GM21576 (cell line): ENCODE data around the gene GPT2.

Source experiments
- ATAC-seq: cut with Tn5 transposase; IDR thresholded peaks from one replicate; pipeline ENCODE4 v1.9.1; 2021; ENCODE audit warnings: mild to moderate bottlenecking, moderate library complexity; ENCODE audit not compliant: unreplicated experiment

The GPT2 gene

DNA sequence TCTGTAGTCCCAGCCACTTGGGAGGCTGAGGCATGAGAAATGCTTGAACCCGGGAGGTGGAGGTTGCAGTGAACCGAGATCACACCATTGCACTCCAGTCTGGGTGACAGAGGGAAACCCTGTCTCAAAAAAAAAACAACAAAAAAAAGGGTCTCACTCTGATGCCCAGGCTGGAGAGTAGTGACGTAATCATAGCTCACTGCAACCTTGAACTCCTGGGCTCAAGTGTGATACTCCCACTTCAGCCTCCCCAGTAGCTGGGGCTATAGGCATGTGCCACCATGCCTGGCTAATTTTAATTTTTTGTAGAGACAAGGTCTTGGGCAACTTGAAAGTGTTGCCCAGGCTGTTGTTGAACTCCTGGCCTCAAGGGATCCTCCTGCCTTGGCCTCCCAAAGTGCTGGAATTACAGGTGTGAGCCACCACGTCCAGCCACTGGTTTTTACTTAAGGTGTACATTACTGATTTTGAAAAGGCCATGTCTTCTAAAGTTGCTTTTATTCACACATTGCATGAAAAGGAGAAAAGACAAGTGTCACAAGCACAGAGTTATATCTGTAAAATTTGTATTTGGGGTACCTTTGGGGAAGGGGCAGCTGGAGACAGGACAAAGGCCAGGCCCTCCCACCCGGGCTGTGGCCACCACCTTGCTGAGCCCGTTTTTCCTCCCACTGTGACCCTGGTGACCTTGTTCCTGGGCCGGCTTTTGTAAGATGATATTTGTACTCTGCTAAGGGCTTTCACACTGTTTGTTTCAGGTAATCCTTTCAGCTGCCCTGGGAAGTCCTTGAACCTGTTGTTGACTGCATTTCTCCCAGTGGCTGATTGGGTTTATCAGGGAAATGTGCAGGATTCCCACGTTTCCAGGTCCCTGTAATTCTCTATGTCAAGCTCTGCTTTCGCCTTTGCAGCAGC lies 11.5 kb downstream of the GPT2 start:
- no peak for ATAC-seq

DNA sequence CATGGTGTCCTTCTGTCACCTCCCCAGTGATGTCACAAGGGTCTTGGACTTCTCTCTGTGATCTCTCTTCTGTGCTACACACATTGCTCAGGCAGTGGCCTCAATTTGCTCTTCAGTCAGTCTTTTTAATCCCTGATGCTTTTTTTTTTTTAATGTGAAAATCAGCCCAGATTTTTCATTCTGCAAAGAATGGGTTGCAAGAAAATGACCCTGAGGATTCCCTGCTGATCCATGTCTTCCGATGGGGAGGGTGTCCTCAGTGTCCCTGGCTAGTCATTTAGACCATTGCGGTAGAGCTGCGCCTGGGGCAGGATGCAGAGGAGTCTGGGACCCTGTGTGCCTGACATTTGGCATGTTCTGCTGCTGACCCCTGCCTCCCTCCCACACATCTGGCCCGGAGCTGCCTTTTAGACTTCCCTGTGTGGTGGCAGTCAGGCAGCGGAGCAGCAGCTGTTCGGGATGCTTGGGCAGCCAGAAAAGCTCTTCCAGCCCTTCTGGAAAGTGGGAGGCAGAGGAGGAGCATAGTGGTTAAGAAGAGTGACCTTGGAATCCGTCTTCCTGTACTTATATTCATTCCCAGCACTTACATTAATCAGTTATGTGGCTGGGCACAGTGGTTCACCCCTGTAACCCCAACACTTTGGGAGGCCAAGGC lies 12.3 kb downstream of the GPT2 start:
- no peak for ATAC-seq

DNA sequence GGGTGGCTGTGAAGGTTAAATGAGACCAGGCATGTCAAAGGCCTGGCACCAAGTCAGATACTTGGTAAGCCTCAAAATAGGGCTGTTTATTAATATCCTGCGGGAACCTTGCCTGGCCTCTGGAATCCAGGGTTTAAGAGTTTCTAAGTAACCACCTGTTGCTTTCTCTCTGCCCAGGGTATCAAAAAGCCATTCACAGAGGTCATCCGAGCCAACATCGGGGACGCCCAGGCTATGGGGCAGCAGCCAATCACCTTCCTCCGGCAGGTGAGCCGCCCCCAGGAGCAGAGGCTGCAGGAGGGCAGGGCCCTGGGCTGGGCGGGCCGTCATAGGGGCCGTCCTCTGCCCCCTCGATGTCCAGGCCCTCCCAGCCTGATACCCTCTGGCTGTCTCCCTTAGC lies 13.3 kb downstream of the GPT2 start:
- ATAC-seq, result no peak

DNA sequence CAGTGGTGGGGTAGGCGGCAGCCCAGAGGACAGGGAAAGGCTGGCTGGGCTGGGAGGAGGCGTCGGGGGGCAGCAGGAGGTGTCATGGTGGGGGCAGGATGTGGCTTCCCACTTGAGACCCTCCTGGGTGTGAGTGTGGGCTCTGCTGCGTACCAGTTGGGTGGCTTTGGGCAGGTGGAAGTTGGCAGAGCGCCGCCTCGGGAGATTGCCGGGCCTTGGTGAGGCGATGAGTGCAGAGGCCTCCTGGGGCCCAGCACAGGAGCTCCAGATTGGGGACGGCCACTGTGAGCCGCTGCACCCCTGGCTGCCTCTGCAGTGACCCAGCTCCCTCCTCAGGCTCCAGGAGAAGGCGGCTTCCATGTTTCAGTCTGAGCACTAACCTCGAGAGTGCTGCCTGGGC lies 13.8 kb downstream of the GPT2 start:
- ATAC-seq, result no peak

DNA sequence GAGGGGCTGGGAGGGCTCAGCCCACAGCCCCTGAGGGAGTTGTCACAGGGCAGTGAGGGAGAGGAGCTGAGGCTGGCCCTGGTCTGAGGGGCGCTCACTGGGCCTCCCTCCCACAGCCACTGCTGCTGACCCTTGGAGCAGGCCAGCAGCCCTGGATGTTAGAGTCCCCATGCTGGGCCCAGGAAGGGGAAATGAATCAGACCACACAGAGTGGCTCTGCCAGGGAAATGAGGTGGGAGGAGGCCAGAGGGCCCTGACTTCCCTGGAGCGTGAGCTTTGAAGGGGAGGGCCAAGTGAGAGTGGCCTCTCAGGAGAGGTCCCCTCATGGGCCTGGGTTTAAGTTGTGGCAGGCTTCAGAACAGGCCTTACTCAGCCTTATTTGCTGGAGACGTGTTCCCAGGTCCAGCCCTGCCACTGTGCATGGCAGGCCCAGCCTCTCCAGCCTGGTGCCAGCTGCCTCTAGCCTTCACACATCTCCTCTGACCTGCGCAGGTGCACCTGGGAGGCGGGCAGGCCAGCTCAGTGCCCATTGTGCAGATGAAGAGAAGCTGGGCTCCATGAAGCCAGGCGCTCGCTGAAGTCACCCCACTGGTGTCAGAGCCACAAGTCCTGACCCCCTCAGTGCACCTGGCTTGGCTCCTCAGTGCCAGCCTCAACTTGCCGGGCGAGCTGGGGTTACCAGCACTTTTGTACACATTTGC lies 15.4 kb downstream of the GPT2 start:
- ATAC-seq, result no peak

DNA sequence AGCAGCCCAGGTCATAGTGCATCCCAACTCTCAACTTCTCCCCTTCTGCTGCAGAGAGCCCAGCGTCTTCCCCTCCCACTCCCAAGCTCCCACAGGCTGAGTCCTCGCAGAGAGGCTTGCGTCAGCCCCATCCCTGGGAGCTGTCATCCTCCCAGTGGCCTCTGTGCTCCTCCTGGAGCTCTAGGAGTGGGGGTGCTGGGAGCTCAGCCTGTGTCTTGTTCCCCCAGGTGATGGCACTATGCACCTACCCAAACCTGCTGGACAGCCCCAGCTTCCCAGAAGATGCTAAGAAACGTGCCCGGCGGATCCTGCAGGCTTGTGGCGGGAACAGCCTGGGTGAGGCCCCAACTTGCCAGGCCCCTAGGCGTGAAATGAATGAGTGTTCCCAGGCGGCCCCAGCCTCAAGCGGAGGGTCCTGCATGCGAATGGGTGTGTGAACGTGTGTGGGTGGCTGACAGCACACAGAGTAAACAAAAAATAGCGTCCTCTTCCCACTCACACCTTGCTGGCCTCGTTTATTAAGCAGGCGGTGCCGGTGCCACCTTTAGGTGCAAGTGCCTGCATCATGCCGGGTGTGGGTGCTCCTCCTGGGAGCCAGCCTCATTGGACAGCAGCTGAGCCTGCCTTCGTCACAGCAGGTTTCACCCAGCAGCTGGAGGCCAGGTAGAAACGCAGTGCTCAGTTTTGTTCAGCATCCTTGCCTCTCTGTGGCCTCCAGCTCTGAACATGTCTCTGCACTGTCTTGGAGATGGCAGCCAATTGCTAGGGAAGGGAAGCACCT lies 16.5 kb downstream of the GPT2 start:
- ATAC-seq, result no peak

DNA sequence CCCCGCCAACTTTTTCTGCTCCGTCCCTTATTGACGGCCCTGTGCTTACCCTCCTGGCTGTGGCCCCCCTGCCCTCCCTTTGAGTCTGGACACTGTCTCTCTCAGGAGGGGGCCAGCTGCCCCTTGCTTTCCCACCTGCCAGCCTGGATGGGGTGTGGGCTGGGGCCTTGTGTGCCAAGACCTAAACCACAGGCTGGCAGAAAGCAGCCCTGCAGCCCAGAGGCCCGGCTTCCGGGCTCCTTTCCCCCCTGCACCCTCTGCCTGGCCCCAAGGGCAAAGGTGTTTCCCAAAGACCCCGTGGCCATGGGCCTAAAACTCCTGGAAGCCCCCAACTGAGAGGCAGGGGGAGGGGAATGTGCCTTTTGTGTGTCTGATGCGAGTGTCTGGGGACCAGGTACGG lies 17.5 kb downstream of the GPT2 start:
- ATAC-seq, result no peak

DNA sequence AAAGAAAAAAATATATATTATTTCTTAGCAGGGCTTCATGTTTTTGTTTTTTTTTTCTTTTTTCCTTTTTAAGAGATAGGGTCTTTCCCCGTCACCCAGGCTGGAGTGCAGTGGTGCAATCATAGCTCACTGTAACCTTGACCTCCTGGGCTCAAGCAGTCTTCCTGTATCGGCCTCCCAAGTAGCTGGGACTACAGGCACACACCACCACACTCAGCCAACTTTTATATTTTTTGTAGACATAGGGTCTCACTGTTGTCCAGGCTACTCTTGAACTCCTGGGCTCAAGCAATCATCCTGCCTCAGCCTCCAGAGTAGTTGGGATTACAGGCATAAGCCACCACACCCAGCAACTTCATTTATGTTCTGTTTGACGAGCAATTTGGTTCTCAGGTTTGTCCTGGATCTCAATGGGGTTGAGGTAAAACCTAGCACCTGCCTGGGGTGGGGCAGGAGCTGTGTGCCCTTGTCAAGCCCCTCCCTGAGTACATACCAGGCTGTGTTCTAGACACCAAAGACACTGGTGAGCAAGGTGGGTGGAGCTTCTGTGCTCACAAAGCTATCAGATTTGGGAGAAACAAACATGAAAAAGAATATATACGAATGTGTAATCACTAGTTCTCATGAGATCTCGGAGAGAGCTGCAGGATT lies 19.2 kb downstream of the GPT2 start:
- no peak for ATAC-seq

DNA sequence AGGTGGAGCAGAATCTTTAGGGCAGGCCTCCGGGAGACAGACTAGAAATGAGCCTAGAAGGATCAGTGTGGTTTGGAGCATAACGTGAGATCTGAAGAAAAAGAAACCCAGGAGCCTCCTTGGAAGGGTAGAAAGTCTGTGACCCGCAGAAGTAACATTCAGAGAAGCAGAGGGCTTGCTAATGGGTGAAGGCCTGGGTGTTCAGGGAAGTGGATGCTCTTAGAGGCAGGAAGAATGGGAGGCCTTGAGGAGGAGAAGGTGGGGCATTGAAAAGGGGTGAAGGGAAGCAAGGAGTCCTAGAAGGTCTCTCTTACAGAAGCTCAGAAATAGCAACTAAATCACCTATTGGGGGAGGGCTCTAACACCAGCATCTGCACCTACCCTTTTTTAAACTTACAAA lies 20.3 kb downstream of the GPT2 start:
- ATAC-seq, result no peak

DNA sequence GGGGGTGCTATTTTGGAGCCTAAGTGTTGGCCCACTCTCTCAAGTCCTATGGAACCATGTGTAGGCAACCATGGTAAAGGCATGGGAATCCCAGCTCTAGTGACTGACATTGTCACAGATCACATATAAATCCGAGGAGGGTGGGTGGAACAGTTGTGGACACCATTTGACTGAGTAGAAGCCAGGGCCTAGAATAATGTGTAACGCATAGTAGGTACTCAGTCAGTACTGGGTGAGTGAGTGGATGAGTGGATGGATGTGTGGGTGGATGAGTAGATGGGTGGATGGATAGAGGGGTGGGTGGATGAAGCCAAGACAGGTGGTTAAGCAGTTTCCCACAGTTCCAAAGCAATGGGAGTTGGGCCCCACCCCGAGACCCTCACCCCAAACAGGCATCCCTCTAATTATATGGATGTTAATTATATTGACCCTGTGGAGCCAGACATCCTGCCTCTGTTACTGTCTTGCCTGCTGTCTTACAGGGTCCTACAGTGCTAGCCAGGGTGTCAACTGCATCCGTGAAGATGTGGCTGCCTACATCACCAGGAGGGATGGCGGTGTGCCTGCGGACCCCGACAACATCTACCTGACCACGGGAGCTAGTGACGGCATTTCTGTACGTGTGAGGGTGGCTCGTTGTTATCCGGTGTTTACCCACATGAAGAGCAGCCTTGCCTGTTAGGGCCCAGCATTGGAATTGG lies 22.3 kb downstream of the GPT2 start:
- no peak for ATAC-seq

DNA sequence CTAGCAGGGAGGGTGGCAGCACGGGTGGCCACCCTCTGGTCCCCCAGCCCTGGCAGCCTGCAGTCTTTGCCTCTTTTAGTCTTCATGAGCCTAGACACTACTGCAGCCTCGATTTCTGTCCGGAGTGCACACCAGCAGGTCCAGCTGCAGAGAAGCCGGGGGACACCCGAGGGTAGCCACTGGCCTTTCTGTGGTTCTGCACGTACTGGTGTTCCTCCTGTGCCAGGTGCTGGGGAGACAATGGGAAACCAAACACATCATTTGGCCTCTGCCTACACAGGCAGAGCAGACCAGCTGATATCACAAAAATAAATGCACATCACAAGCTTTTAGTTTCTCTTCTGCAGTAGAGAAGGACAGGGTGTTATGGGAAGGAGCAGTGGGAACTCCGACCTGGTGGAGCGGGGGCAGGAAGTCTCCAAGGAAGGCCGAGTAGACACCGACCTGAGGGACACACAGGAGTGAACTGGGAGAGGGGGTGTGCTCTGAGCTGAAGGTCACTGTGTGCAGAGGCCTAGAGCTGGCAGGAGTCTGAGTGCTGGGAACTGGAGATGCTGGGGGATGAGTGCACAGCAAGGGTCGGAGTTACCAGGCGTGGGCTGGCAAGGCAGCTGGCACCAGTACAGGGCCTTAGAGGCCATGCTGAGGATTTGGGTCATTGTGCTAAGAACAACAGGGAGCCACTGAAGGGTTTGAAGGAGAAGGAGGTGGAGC lies 23.1 kb downstream of the GPT2 start:
- no peak for ATAC-seq

DNA sequence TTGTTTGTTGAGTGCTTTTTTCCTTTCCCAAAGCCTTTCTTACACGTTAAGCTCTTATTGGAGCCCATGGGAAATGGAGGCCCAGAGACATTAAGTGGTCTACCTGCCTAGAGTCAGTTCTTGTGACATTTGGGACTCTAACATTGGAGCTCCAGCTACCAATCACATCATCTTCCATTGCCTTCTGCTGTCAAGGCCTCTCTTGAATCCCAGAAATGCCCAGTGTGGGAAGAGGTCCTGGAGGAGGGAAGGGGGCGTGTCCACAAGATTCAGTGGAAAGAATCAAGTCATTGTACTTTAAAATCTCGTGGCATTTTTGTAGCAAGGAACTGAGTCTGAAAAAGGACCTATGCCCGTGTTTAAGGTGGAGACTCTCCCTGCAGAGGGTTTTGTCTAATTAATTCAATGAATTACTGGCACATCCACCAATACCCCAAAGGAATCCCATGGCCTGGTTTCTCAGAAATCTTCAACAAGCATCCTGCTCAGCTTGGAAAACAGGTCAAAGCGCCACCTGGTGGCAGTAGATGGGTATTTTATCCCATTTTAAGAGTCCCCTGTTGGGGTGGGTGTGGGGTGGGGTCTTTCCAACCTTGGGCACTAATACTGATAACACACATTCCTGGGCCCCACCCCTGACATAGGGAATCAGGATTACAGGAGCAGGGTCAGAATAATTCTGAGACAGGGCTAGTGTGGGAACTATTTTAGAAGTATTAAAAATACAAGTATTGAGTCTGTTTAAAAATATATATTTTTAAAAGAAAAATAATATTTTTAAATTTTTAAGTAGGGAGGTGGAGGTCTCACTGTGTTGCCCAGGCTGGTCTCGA lies 24.6 kb downstream of the GPT2 start:
- ATAC-seq, result no peak

DNA sequence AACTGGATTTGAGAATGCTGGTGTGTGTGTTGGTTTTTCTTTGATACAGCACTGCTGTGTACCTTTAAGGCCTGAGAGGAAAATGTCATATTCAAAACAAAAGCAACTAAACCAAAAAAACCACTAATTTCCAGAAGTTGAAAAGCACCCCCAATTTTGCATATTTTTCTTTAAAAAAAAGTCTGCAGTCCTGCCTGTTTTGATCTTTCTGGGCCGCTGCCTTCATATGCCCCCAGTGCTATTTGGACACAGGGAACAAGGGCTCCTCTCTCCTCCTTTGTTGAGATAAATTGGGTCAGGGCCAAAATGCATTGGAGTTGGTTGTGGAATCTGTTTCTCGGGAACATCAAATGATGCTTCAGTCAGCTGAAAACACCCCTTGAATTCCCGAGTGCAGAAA lies 26.9 kb downstream of the GPT2 start:
- ATAC-seq, result no peak

DNA sequence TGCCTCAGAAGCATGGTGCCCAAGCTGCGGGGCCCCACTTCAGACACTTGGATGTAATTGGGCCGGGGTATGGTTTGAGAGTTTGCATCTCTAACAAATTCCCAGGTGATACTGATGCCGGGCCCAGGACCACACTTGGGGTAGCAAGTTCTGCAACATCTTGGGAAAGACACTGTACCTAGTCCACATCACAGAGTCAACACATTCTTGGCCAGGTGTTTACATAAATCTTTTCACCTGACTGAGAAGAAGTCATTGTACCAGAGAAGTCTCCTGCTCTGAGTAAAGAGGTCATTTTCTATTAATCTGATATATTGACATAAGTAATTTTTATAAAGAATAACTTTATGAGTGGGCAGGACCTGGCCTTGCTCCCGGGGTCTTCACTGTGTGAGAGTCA lies 27.5 kb downstream of the GPT2 start:
- ATAC-seq, result no peak

DNA sequence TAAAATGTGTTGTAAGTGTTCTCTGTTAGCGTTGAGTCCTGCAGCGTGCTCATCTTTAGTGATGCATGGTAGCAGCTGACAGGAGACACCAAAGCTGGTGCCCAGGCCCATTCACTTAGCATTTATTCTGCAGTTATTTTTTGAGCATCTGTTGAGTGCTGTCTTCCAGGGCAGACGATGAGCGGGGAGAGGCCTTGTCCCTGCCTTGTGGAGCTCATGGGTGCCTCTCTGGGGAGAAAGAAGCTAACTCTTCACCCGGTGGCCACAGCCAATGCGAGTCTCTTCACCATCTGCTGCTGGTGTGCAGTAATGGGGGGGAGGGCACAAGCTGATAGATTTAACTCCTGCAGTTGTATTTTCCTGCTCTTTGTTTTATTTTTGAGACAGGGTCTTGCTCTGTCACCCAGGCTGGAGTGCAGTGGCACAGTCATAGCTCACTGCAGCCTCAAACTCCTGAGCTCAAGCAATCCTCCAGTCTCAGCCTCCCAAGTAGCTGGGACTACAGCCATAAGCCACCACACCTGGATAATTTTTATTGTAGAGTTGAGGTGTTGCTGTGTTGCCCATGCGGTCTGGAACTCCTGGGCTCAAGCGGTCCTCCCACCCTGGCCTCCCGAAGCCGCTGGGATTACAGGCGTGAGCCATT lies 30.5 kb downstream of the GPT2 start:
- ATAC-seq, result no peak

DNA sequence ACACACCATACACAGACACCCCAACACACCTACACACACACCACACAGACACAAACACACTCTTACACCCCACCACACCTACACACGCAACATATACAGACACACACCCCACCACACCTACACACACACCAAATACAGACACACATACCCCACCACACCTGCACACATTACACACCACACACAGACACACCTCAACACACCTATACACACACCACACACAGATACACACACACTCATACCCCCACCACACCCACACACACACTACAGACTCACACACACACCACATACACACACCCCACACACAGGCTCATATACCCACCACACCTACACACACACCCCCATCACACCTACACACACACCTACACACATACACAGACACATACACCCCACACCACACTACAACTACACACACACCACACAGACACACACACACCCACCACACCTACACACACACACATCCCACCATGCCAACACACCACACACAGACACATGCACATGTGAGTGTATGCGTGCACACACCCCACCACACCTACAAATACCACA lies 31.4 kb downstream of the GPT2 start:
- no peak for ATAC-seq

DNA sequence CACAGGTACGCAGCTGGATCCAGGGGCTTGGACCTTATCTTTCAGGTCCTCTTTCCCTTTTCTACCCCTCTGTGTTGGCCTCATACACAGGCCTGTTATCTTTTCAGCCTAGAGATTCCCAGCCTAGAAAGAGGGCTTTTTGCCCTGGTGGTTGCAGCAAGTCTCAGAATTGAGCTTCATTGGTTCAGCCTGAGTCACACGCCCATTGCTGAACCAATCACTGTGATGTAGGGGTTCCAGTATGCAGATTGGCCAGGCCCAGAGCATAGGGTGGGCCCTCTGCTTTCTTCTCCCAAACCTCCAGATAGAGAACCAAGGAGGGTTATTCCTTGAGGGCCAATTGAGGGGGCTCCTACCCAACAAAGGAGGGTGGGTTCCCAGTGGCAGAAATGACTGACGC lies 32.8 kb downstream of the GPT2 start:
- ATAC-seq, result no peak

DNA sequence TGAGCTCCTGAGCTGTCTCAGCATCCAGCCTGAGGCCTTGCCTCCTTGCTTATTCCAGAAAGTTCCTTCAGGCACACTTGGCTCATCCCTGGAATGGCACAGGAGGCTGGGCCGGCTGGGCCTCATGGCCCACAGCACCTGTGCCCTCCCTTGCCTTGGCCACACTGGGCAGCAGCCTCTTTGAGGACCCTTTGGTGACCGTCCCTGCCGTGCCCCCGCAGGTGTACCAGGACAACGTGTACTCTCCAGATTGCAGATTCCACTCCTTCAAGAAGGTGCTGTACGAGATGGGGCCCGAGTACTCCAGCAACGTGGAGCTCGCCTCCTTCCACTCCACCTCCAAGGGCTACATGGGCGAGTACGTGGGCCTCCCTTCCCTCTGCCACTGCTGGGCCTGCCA lies 34.2 kb downstream of the GPT2 start:
- no peak for ATAC-seq
